Fibroblast of lung (primary cell): ENCODE measurements around the gene SPHK2.

Source experiments
- EZH2 ChIP-seq: IDR thresholded peaks from 2 replicates; pipeline ENCODE4 v1.5.1; 2012; ENCODE audit warnings: low read length, control low read depth, mild to moderate bottlenecking; ENCODE audit errors: missing control alignments
- TF ChIP-seq, protein P1 (sequence below), 2 donors: IDR thresholded peaks in 1 of 2; conservative IDR thresholded peaks in 1 of 2; 1 replicate in 1 of 2; 2 replicates in 1 of 2; pipeline ENCODE4 v1.5.1; 2011 to 2012; ENCODE audit warnings: low read length in 2 of 2, control low read depth in 1 of 2, inconsistent platforms in 1 of 2, low read depth in 1 of 2, mild to moderate bottlenecking in 1 of 2

DNA sequence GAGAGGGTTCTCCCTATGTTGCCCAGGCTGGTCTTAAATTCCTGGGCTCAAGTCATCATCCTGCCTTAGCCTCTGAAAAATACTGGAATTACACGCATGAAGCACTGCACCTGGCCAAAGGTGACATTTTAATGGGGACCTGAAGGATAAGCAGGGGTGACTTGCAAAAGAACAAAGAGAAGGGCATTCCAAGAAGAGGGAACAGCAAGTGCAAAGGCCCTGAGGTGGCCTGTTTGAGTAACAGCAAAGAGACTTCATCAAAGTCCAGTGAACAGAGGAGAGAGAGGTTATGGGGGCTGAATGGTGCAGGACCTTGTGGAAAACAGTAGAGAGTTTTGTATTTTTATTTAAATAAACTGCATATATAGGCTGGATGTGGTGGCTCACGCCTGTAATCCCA, 22.5 kb downstream of the SPHK2 start:
- TF ChIP-seq, protein P1, sequence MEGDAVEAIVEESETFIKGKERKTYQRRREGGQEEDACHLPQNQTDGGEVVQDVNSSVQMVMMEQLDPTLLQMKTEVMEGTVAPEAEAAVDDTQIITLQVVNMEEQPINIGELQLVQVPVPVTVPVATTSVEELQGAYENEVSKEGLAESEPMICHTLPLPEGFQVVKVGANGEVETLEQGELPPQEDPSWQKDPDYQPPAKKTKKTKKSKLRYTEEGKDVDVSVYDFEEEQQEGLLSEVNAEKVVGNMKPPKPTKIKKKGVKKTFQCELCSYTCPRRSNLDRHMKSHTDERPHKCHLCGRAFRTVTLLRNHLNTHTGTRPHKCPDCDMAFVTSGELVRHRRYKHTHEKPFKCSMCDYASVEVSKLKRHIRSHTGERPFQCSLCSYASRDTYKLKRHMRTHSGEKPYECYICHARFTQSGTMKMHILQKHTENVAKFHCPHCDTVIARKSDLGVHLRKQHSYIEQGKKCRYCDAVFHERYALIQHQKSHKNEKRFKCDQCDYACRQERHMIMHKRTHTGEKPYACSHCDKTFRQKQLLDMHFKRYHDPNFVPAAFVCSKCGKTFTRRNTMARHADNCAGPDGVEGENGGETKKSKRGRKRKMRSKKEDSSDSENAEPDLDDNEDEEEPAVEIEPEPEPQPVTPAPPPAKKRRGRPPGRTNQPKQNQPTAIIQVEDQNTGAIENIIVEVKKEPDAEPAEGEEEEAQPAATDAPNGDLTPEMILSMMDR (conservative IDR thresholded peaks at IDR 0.05 in 1 of 2, IDR thresholded peaks at IDR 0.05 in 1 of 2; ENCODE audit: low read depth in 1 of 2, low read length in 2 of 2) = no peak
- no peak for TF ChIP-seq EZH2
